H1 (cell line): Measurements from ENCODE around the gene F5. TPM values are rescaled to one million over a fixed set of nuclear protein-coding genes. Genes with fewer than 3 reads are reported as not detected.

ENCODE experiments used
- CTCF ChIA-PET: fragments of 300-600 bp; sonication (Branson Sonifier 250); formaldehyde crosslinking; loops from one replicate; lab custom pipeline; 2021; ENCODE audit not compliant: partially characterized antibody; lab: Charles Lee
- POLR2A ChIA-PET: fragments of 300-600 bp; sonication (Branson Sonifier 250); formaldehyde crosslinking; loops from one replicate; lab custom pipeline; 2021; ENCODE audit warnings: inconsistent platforms; ENCODE audit not compliant: partially characterized antibody; lab: Charles Lee
- DNase-seq, 2 experiments: peaks; one replicate each; pipeline versions ENCODE4 v3.0.0 to v3.0.0-alpha.2; 2010 to 2022; ENCODE audit warnings: low spot score in 2 of 2, low read depth in 1 of 2, mixed read lengths in 1 of 2
- FAIRE-seq: peaks from 2 replicates; lab custom pipeline; 2011; peaks lifted over from hg19 to GRCh38; lab: Jason Lieb, UNC
- H2AFZ ChIP-seq: 2 replicates; pipeline ENCODE4 v1.8.1; 2012; ENCODE audit warnings: low read length, inconsistent platforms
- H2AK5ac ChIP-seq: 2 replicates; pipeline ENCODE4 v1.6.1; 2013; ENCODE audit warnings: low read depth, low read length
- H2BK120ac ChIP-seq: replicated peaks from 2 replicates; pipeline ENCODE3; 2013; ENCODE audit warnings: low read depth, low read length, inconsistent platforms
- H2BK12ac ChIP-seq: 2 replicates; pipeline ENCODE4 v1.6.1; 2013; ENCODE audit warnings: low read depth, low read length
- H2BK15ac ChIP-seq: 2 replicates; pipeline ENCODE4 v1.6.1; 2013; ENCODE audit warnings: low read length
- H2BK20ac ChIP-seq: 2 replicates; pipeline ENCODE4 v1.6.1; 2013; ENCODE audit warnings: low read length
- H2BK5ac ChIP-seq: 2 replicates; pipeline ENCODE4 v1.6.1; 2013; ENCODE audit warnings: low read depth, low read length
- H3K14ac ChIP-seq: 2 replicates; pipeline ENCODE4 v1.6.1; 2013; ENCODE audit warnings: inconsistent platforms; ENCODE audit not compliant: insufficient read length
- H3K18ac ChIP-seq: 2 replicates; pipeline ENCODE4 v1.6.1; 2013; ENCODE audit warnings: low read length; ENCODE audit errors: extremely low read depth
- H3K23ac ChIP-seq: 2 replicates; pipeline ENCODE4 v1.6.1; 2013; ENCODE audit warnings: inconsistent platforms; ENCODE audit not compliant: insufficient read length
- H3K23me2 ChIP-seq: 2 replicates; pipeline ENCODE4 v1.6.1; 2013; ENCODE audit warnings: low read depth, low read length
- H3K27ac ChIP-seq: 2 replicates; pipeline ENCODE4 v1.6.1; 2011; ENCODE audit warnings: low read depth, low read length, inconsistent platforms
- H3K27me3 ChIP-seq, 4 experiments: replicated peaks in 1 of 4; 1 replicate in 1 of 4; 2 replicates in 3 of 4; pipeline versions ENCODE4 v1.6.1 to v1.8.1; 2011 to 2013; ENCODE audit warnings: low read length in 3 of 4, mild to moderate bottlenecking in 3 of 4, inconsistent platforms in 2 of 4, mixed read lengths in 2 of 4, moderate library complexity in 1 of 4; ENCODE audit not compliant: control insufficient read depth in 3 of 4, insufficient read depth in 3 of 4; ENCODE audit errors: extremely low read depth in 1 of 4
- H3K36me3 ChIP-seq, 4 experiments: 2 replicates each; pipeline versions ENCODE4 v1.6.1 to v1.8.1; 2011 to 2013; ENCODE audit warnings: mild to moderate bottlenecking in 4 of 4, low read length in 3 of 4, moderate library complexity in 2 of 4, control low read depth in 1 of 4, inconsistent platforms in 1 of 4; ENCODE audit not compliant: insufficient read depth in 4 of 4, control insufficient read depth in 2 of 4
- H3K4ac ChIP-seq: replicated peaks from 2 replicates; pipeline ENCODE3; 2013; ENCODE audit warnings: low read length, low read depth, mixed read lengths, inconsistent platforms; ENCODE audit not compliant: insufficient read length
- H3K4me1 ChIP-seq, 4 experiments: replicated peaks in 1 of 4; 1 replicate in 1 of 4; 2 replicates in 3 of 4; pipeline versions ENCODE4 v1.6.1 to v1.8.1; 2011 to 2013; ENCODE audit warnings: low read length in 3 of 4, inconsistent platforms in 2 of 4, mixed read lengths in 1 of 4; ENCODE audit not compliant: insufficient read depth in 4 of 4, control insufficient read depth in 3 of 4
- H3K4me2 ChIP-seq, 2 experiments: 2 replicates each; pipeline versions ENCODE4 v1.6.1 to v1.8.1; 2011 to 2013; ENCODE audit warnings: low read depth in 2 of 2, low read length in 2 of 2, control low read depth in 1 of 2, inconsistent platforms in 1 of 2, mild to moderate bottlenecking in 1 of 2; ENCODE audit not compliant: insufficient read depth in 1 of 2
- H3K4me3 ChIP-seq, 4 experiments: fragments of 200-600, 300-600 bp in 1 of 4; sonication (generic), shearing (Covaris generic), sonication (Bioruptor Twin) in 1 of 4; 2 replicates each; pipeline versions ENCODE4 v1.5.1 to v1.8.1; 2011 to 2016; ENCODE audit warnings: low read length in 4 of 4, low read depth in 3 of 4, control low read depth in 2 of 4, inconsistent platforms in 2 of 4, mild to moderate bottlenecking in 2 of 4, mixed read lengths in 1 of 4, moderate library complexity in 1 of 4; ENCODE audit not compliant: insufficient read depth in 2 of 4; ENCODE audit errors: extremely low read depth in 1 of 4
- H3K56ac ChIP-seq: replicated peaks from 2 replicates; pipeline ENCODE3; 2013; ENCODE audit warnings: low read depth, mild to moderate bottlenecking, mixed read lengths, low read length, inconsistent platforms; ENCODE audit not compliant: insufficient read length
- H3K79me1 ChIP-seq: 2 replicates; pipeline ENCODE4 v1.6.1; 2013; ENCODE audit warnings: low read depth, low read length, control low read depth
- H3K79me2 ChIP-seq, 2 experiments: 2 replicates each; pipeline versions ENCODE4 v1.6.1 to v1.8.1; 2012 to 2013; ENCODE audit warnings: low read length in 2 of 2, mild to moderate bottlenecking in 2 of 2, inconsistent platforms in 1 of 2; ENCODE audit not compliant: insufficient read depth in 2 of 2, control insufficient read depth in 1 of 2
- H3K9ac ChIP-seq, 4 experiments: replicated peaks in 1 of 4; 1 replicate in 1 of 4; 2 replicates in 3 of 4; pipeline versions ENCODE4 v1.6.1 to v1.8.1; 2011 to 2013; ENCODE audit warnings: low read depth in 3 of 4, low read length in 3 of 4, control low read depth in 2 of 4, mild to moderate bottlenecking in 2 of 4, moderate library complexity in 2 of 4, inconsistent platforms in 1 of 4; ENCODE audit errors: extremely low read depth in 1 of 4
- H3K9me3 ChIP-seq, 2 experiments: 2 replicates each; pipeline versions ENCODE4 v1.6.1 to v1.8.1; 2012 to 2013; ENCODE audit warnings: mild to moderate bottlenecking in 2 of 2, moderate library complexity in 2 of 2, control low read depth in 1 of 2, inconsistent platforms in 1 of 2, low read depth in 1 of 2, low read length in 1 of 2, mixed read lengths in 1 of 2; ENCODE audit not compliant: insufficient read depth in 2 of 2
- H4K20me1 ChIP-seq, 2 experiments: replicated peaks in 1 of 2; 2 replicates each; pipeline versions ENCODE3 to v1.8.1; 2011 to 2013; ENCODE audit warnings: inconsistent platforms in 2 of 2, low read length in 2 of 2, mild to moderate bottlenecking in 1 of 2; ENCODE audit not compliant: insufficient read depth in 2 of 2, control insufficient read depth in 1 of 2
- H4K5ac ChIP-seq: 2 replicates; pipeline ENCODE4 v1.6.1; 2013; ENCODE audit warnings: low read length, low read depth, mixed read lengths, inconsistent platforms; ENCODE audit not compliant: insufficient read length
- H4K8ac ChIP-seq: 2 replicates; pipeline ENCODE4 v1.8.0; 2013; ENCODE audit warnings: mild to moderate bottlenecking, moderate library complexity, low read length, inconsistent platforms; ENCODE audit not compliant: insufficient read depth; ENCODE audit errors: extremely low read depth
- H4K91ac ChIP-seq: replicated peaks from 2 replicates; pipeline ENCODE3; 2013; ENCODE audit warnings: low read length, mixed read lengths, inconsistent platforms; ENCODE audit not compliant: insufficient read length
- CBX5 ChIP-seq: fragments of 300-800, 300-1000 bp; sonication (generic); IDR thresholded peaks from 2 replicates; pipeline ENCODE4 v1.7.1; 2016; ENCODE audit warnings: antibody characterized with exemption, low read length, low read depth
- CHD1 ChIP-seq: IDR thresholded peaks from 2 replicates; pipeline ENCODE4 v1.6.1; 2012; ENCODE audit warnings: low read depth, low read length, improper control_type of control experiment
- KDM1A ChIP-seq: fragments of 200-600, 300-600 bp; sonication (generic); IDR thresholded peaks from 2 replicates; pipeline ENCODE4 v1.7.1; 2016; ENCODE audit warnings: mild to moderate bottlenecking, low read length, borderline replicate concordance
- POLR2A ChIP-seq, 2 experiments: IDR thresholded peaks; 1 replicate in 1 of 2; 2 replicates in 1 of 2; pipeline ENCODE4 v1.6.1; 2011; ENCODE audit warnings: low read depth in 2 of 2, low read length in 2 of 2, mild to moderate bottlenecking in 2 of 2; ENCODE audit errors: control extremely low read depth in 1 of 2
- POU5F1 ChIP-seq: IDR thresholded peaks from 2 replicates; pipeline ENCODE4 v1.6.1; 2011; ENCODE audit warnings: low read depth, mild to moderate bottlenecking, low read length, moderate library complexity
- RAD21 ChIP-seq, 2 experiments: IDR thresholded peaks in 1 of 2; conservative IDR thresholded peaks in 1 of 2; 2 replicates each; pipeline ENCODE4 v1.6.1; 2011; ENCODE audit warnings: low read depth in 2 of 2, low read length in 2 of 2, improper control_type of control experiment in 1 of 2, inconsistent platforms in 1 of 2, mild to moderate bottlenecking in 1 of 2, moderate library complexity in 1 of 2
- RBBP5 ChIP-seq: IDR thresholded peaks from 2 replicates; pipeline ENCODE4 v1.7.1; 2012; ENCODE audit warnings: low read depth, mild to moderate bottlenecking, inconsistent platforms, low read length, moderate library complexity, borderline replicate concordance
- RFX5 ChIP-seq: IDR thresholded peaks from 2 replicates; pipeline ENCODE4 v1.6.1; 2011; ENCODE audit warnings: low read depth, low read length, improper control_type of control experiment, borderline replicate concordance
- RNF2 ChIP-seq: fragments of 200-900, 300-1000 bp; sonication (generic); IDR thresholded peaks from 2 replicates; pipeline ENCODE4 v1.7.1; 2016; ENCODE audit warnings: borderline replicate concordance, low read depth, mild to moderate bottlenecking, antibody characterized with exemption, low read length; ENCODE audit not compliant: poor library complexity, severe bottlenecking; ENCODE audit errors: missing control alignments
- SIN3A ChIP-seq, 2 experiments: IDR thresholded peaks in 1 of 2; conservative IDR thresholded peaks in 1 of 2; 2 replicates each; pipeline ENCODE4 v1.6.1; 2011 to 2012; ENCODE audit warnings: low read length in 2 of 2, improper control_type of control experiment in 1 of 2, low read depth in 1 of 2, mild to moderate bottlenecking in 1 of 2
- SP4 ChIP-seq: IDR thresholded peaks from 2 replicates; pipeline ENCODE4 v1.6.1; 2012; ENCODE audit warnings: low read length, inconsistent platforms
- SUZ12 ChIP-seq: fragments of 200-600 bp; sonication (generic); IDR thresholded peaks from 2 replicates; pipeline ENCODE4 v1.6.1; 2012; ENCODE audit warnings: mild to moderate bottlenecking, inconsistent platforms, low read length, moderate library complexity, mixed read lengths
- TEAD4 ChIP-seq: IDR thresholded peaks from 2 replicates; pipeline ENCODE4 v1.6.1; 2012; ENCODE audit warnings: low read depth, low read length, inconsistent platforms, mixed read lengths
- ZNF274 ChIP-seq: IDR thresholded peaks from 2 replicates; pipeline ENCODE4 v1.7.0; 2012; ENCODE audit warnings: low read length, borderline replicate concordance; ENCODE audit errors: extremely low read depth
- WGBS, 2 experiments: shearing (Covaris generic) in 1 of 2; methylation state at CpG; one replicate each; pipeline versions ENCODE4 v1.1.6 to v1.1.7; 2013 to 2015; ENCODE audit warnings: low lambda C conversion rate in 2 of 2, mixed read lengths in 2 of 2, inconsistent platforms in 1 of 2, low coverage in 1 of 2, missing lambda C conversion rate in 1 of 2; ENCODE audit not compliant: insufficient replicate concordance in 2 of 2, insufficient coverage in 1 of 2, insufficient read length in 1 of 2; ENCODE audit errors: extremely low coverage in 1 of 2, missing lambda C conversion rate in 1 of 2; 5-methylcytosine and 5-hydroxymethylcytosine counted together
- polyA plus RNA-seq, 7 experiments: library from polyadenylated mRNA; depleted of rRNA in 3 of 7; stranded (reverse) in 5 of 7; unstranded in 2 of 7; fragments of >200 nt in 5 of 7; fragments of 200-250 nt in 2 of 7; gene quantifications; 1 replicate in 5 of 7; 2 replicates in 1 of 7; 4 replicates in 1 of 7; pipeline versions ENCODE4 v1.2.1 to v1.2.3, GENCODE V29; 2011 to 2013; ENCODE audit warnings: missing spikeins in 2 of 7, mixed read lengths in 2 of 7
- total RNA-seq: library from RNA; stranded (reverse); fragmentation: NEBNext Ultra II Directional; extraction: Animal tissue kit (Norgen Biotek cat#: 25700); gene quantifications from 2 replicates; pipeline ENCODE4 v1.2.1, GENCODE V29; 2021

F5 gene
- total and polyA plus RNA-seq, 2 of the 8 experiments (the other 6 are each of a cell fraction or from before 2014, with no cell fraction given): 0.04 to 0.06 TPM

DNA sequence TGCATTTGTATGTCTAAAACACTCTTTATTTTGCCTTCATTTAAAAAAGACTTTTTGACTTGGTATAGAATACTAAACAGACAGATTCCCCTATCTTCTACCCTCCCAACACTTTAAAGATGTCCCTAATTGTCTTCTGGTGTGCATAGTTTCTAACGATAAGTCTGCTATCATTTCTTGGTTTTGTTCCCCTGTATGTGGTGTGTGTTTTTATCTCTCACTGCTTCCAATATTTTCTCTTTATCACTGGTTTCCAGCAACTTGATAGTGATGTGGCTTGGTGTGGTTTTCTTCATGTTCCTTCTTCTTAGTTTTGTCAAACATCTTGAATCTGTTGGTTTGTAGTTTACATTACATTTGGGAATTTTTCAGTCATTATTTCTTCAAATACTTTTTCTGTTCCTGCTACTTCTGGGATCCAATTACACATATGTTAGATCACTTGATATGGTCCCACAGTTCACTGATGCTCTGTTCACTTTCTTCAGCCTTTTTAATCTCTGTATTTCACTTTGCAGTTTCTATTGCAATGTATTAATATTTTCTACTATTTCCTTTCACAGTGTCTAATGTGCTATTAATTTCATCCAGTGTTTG is 23.2 kb downstream of the F5 start:
- ChIA-PET CTCF (no interaction called here), POLR2A (no interaction called here)
- no peaks in the 10 kb centered on the region for H3K4me1 ChIP-seq
- WGBS, 2 experiments: 88% methylated on average over 1 of the region's 1 CpG; no CpG with 5 or more reads in 1 of the 2 experiments
- H3K18ac ChIP-seq: no peak overlapping the region
- no peak overlapping the region for H3K14ac ChIP-seq
- no peak overlapping the region for H3K23ac ChIP-seq
- no peak overlapping the region for H3K4me2 ChIP-seq
- H3K56ac ChIP-seq: no peak overlapping the region
- H2BK120ac ChIP-seq: no peak overlapping the region
- H3K36me3 ChIP-seq: no peaks in the 10 kb centered on the region
- H4K20me1 ChIP-seq: no peaks in the 10 kb centered on the region
- no peak overlapping the region for H3K4me3 ChIP-seq
- H3K79me2 ChIP-seq: no peaks in the 10 kb centered on the region
- no peak overlapping the region for H2AFZ ChIP-seq
- no peaks in the 10 kb centered on the region for H3K23me2 ChIP-seq
- no peak overlapping the region for H3K9ac ChIP-seq
- H2AK5ac ChIP-seq: no peak overlapping the region
- H3K79me1 ChIP-seq: no peaks in the 10 kb centered on the region
- no peak overlapping the region for H4K5ac ChIP-seq
- no peak overlapping the region for H3K27ac ChIP-seq
- no peak overlapping the region for H4K91ac ChIP-seq
- H2BK12ac ChIP-seq: no peak overlapping the region
- H3K9me3 ChIP-seq: no peaks in the 10 kb centered on the region
- DNase-seq (no peak), FAIRE-seq (no peak)
- no peak overlapping the region for H4K8ac ChIP-seq
- H2BK5ac ChIP-seq: no peak overlapping the region
- no peak overlapping the region for H2BK15ac ChIP-seq
- H3K27me3 ChIP-seq: no peaks in the 10 kb centered on the region
- H2BK20ac ChIP-seq: no peak overlapping the region
- H3K4ac ChIP-seq: no peak overlapping the region
- TF ChIP-seq RAD21 (IDR thresholded peaks at IDR 0.05 in 1 of 2, conservative IDR thresholded peaks at IDR 0.05 in 1 of 2; ENCODE audit: low read depth in 2 of 2, low read length in 2 of 2) (no peak), SUZ12 (no peak), RBBP5 (no peak), POU5F1 (no peak), SIN3A (conservative IDR thresholded peaks at IDR 0.05 in 1 of 2, IDR thresholded peaks at IDR 0.05 in 1 of 2; ENCODE audit: low read depth in 1 of 2, low read length in 2 of 2) (no peak), TEAD4 (no peak), SP4 (no peak), KDM1A (no peak), POLR2A (IDR thresholded peaks at IDR 0.05; ENCODE audit: control extremely low read depth in 1 of 2, low read depth in 2 of 2, low read length in 2 of 2) (no peak), CBX5 (no peak), RNF2 (no peak), RFX5 (no peak), CHD1 (no peak), ZNF274 (no peak)
